ENCODE results near the gene GFAP. TPM values are rescaled to one million over a fixed set of nuclear protein-coding genes. Genes with fewer than 3 reads are reported as not detected.

GFAP gene
- total and polyA plus RNA-seq, 2 experiments from 2014 or later, result 0.10 TPM; not detected in 1

- H3K9me3 ChIP-seq (ENCODE audit: low read depth), result no peaks in the 10 kb centered on the region
- no peaks in the 10 kb centered on the region for H4K20me1 ChIP-seq (ENCODE audit: insufficient read depth, poor library complexity, severe bottlenecking)
- DNase-seq (ENCODE audit: low spot score), result no peak
- TF ChIP-seq EZH2 (IDR thresholded peaks at IDR 0.05; ENCODE audit: borderline replicate concordance) (no peak), CTCF (IDR thresholded peaks at IDR 0.05; ENCODE audit: poor library complexity) (no peak), EZH2phosphoT487 (IDR thresholded peaks at IDR 0.05; ENCODE audit: low read depth, severe bottlenecking, unreplicated experiment) (no peak)
- H3K4me1 ChIP-seq (ENCODE audit: insufficient read depth), result no peaks in the 10 kb centered on the region
- H3K27me3 ChIP-seq, result no peaks in the 10 kb centered on the region
- no peak overlapping the region for H3K4me3 ChIP-seq
- H3K9me2 ChIP-seq (replicated peaks; ENCODE audit: insufficient read depth), result no peaks in the 10 kb centered on the region
- peaks cover 6% of the 10 kb centered on the region for H3K36me3 ChIP-seq (replicated peaks; ENCODE audit: insufficient read depth, low read depth)
- H3K4me2 ChIP-seq, result no peak overlapping the region
- H3K79me2 ChIP-seq, result no peaks in the 10 kb centered on the region
- H3K27ac ChIP-seq, result no peak overlapping the region
- WGBS (ENCODE audit: low lambda C conversion rate, missing lambda C conversion rate), result 94% methylated on average over 4 of the region's 4 CpGs
- no peak overlapping the region for H2AFZ ChIP-seq
These were observed 34.2 kb downstream of the GFAP start for GRCh38 chr17:44881145-44881544.

GRCh38 chr17:44880062-44880461, 35.2 kb downstream of the GFAP start:
- no peak overlapping the region for H2AFZ ChIP-seq
- H3K36me3 ChIP-seq (replicated peaks; ENCODE audit: insufficient read depth, low read depth), result peaks cover 5% of the 10 kb centered on the region
- H3K4me3 ChIP-seq, result no peak overlapping the region
- no peaks in the 10 kb centered on the region for H3K79me2 ChIP-seq
- no peak overlapping the region for H3K27ac ChIP-seq
- DNase-seq (ENCODE audit: low spot score), result no peak
- WGBS (ENCODE audit: low lambda C conversion rate, missing lambda C conversion rate), result 97% methylated on average over 2 of the region's 2 CpGs
- no peaks in the 10 kb centered on the region for H3K9me2 ChIP-seq (replicated peaks; ENCODE audit: insufficient read depth)
- no peaks in the 10 kb centered on the region for H3K4me1 ChIP-seq (ENCODE audit: insufficient read depth)
- no peaks in the 10 kb centered on the region for H3K27me3 ChIP-seq
- TF ChIP-seq EZH2phosphoT487 (IDR thresholded peaks at IDR 0.05; ENCODE audit: low read depth, severe bottlenecking, unreplicated experiment) (no peak), EZH2 (IDR thresholded peaks at IDR 0.05; ENCODE audit: borderline replicate concordance) (no peak), CTCF (IDR thresholded peaks at IDR 0.05; ENCODE audit: poor library complexity) (no peak)
- no peak overlapping the region for H3K4me2 ChIP-seq
- no peaks in the 10 kb centered on the region for H4K20me1 ChIP-seq (ENCODE audit: insufficient read depth, poor library complexity, severe bottlenecking)
- H3K9me3 ChIP-seq (ENCODE audit: low read depth), result no peaks in the 10 kb centered on the region

GRCh38 chr17:44879376-44879775, 35.9 kb downstream of the GFAP start:
- Histone ChIP-seq H2AFZ (no peak overlapping the region), H3K4me3 (no peak overlapping the region), H3K9me3 (ENCODE audit: low read depth) (no peaks in the 10 kb centered on the region), H3K4me1 (ENCODE audit: insufficient read depth) (no peaks in the 10 kb centered on the region), H3K9me2 (replicated peaks; ENCODE audit: insufficient read depth) (no peaks in the 10 kb centered on the region), H3K79me2 (no peaks in the 10 kb centered on the region), H3K27ac (no peak overlapping the region), H3K27me3 (no peaks in the 10 kb centered on the region), H3K4me2 (no peak overlapping the region), H4K20me1 (ENCODE audit: insufficient read depth, poor library complexity, severe bottlenecking) (no peaks in the 10 kb centered on the region), H3K36me3 (replicated peaks; ENCODE audit: insufficient read depth, low read depth) (no peaks in the 10 kb centered on the region)
- TF ChIP-seq EZH2 (IDR thresholded peaks at IDR 0.05; ENCODE audit: borderline replicate concordance) (no peak), EZH2phosphoT487 (IDR thresholded peaks at IDR 0.05; ENCODE audit: low read depth, severe bottlenecking, unreplicated experiment) (no peak), CTCF (IDR thresholded peaks at IDR 0.05; ENCODE audit: poor library complexity) (no peak)
- no peak for DNase-seq (ENCODE audit: low spot score)
- 87% methylated on average over 6 of the region's 6 CpGs for WGBS (ENCODE audit: low lambda C conversion rate, missing lambda C conversion rate)
